Activated CD4-positive, alpha-beta memory T cell treated with anti-CD3 and anti-CD28 coated beads for 36 hours (primary cell): Measurements from ENCODE around the gene PSORS1C2. TPM values are rescaled to one million over a fixed set of nuclear protein-coding genes. Genes with fewer than 3 reads are reported as not detected.
"Not testable (repeated sequence)": the region's sequence is repeated elsewhere in the genome, so short reads cannot be mapped to it uniquely, and the experiment has no call there.

ENCODE experiments used
- CTCF ChIA-PET: fragments of 350-600 bp; sonication (Branson Sonifier 250); formaldehyde crosslinking; loops from one replicate; lab custom pipeline; 2021; ENCODE audit warnings: antibody characterized with exemption, inconsistent platforms; lab: Charles Lee
- POLR2A ChIA-PET: fragments of 350-600 bp; sonication (Branson Sonifier 250); formaldehyde crosslinking; loops from one replicate; lab custom pipeline; 2021; ENCODE audit warnings: antibody characterized with exemption; lab: Charles Lee
- DNase-seq: peaks from one replicate; pipeline ENCODE4 v3.0.0-alpha.2; 2020
- H3K27ac Mint-ChIP-seq: one replicate; pipeline ENCODE4 v1.8.0; 2021; ENCODE audit warnings: mixed read lengths
- H3K27me3 Mint-ChIP-seq: one replicate; pipeline ENCODE4 v1.8.0; 2021; ENCODE audit warnings: mixed read lengths
- H3K36me3 Mint-ChIP-seq: one replicate; pipeline ENCODE4 v1.8.0; 2021; ENCODE audit warnings: mixed read lengths
- H3K4me1 Mint-ChIP-seq: one replicate; pipeline ENCODE4 v1.8.0; 2021; ENCODE audit warnings: low read depth, mixed read lengths
- H3K4me3 Mint-ChIP-seq: one replicate; pipeline ENCODE4 v1.8.0; 2021; ENCODE audit warnings: mild to moderate bottlenecking, mixed read lengths
- H3K9me3 Mint-ChIP-seq: one replicate; pipeline ENCODE4 v1.8.0; 2021; ENCODE audit warnings: mixed read lengths
- intact Hi-C: fragments of 100-400 bp; cut with micrococcal nuclease; formaldehyde crosslinking; loops from one replicate; pipeline ENCODE4 v1.15.1; 2023
- total RNA-seq, 2 experiments: library from RNA; stranded (reverse); gene quantifications; one replicate each; pipeline ENCODE4 v1.2.3, GENCODE V29; 2021

Gene PSORS1C2
- total RNA-seq, 2 experiments from 2014 or later, result not detected

GRCh38 chr6:31164475-31165063 lies 25.7 kb upstream of the PSORS1C2 start:
- intact Hi-C loops, H3K9me3 Mint-ChIP-seq, DNase-seq, H3K27me3 Mint-ChIP-seq, H3K4me3 Mint-ChIP-seq, H3K27ac Mint-ChIP-seq: not testable (repeated sequence)
- CTCF ChIA-PET, result interaction anchor here (0.5 to 1.9 kb wide), 2 partner anchors 19 to 68 kb away, joined by 3 to 5 read pairs; no protein-coding TSS in a partner anchor
- Mint-ChIP-seq H3K36me3 (peaks cover 32% of the 10 kb centered on the region), H3K4me1 (peaks cover 44% of the 10 kb centered on the region)
- POLR2A ChIA-PET, result interaction anchor here (0.8 to 1.1 kb wide), 2 partner anchors 11 to 34 kb away, joined by 3 to 5 read pairs; no protein-coding TSS in a partner anchor

DNA sequence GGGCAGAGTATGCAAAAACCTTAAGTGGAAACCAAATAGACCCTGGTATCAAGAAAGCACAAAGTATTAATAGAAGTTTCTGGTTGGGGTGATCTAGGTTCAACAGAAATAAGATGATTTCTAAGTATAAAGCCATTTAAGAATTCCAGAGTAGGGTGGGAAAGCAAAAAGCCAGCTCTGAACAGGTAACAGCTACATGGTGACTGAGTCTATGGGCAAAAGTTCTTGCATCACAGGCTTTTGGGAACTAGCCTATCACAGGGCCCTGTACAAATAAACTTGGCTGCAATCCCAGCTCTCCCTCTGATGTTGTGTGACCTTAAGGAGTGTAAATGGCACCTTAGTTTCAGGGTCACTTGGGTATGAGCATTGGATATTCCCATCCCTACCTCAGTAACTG lies 25.1 kb upstream of the PSORS1C2 start:
- no peak for DNase-seq
- no peaks in the 10 kb centered on the region for H3K27me3 Mint-ChIP-seq
- H3K4me1 Mint-ChIP-seq, result peaks cover 44% of the 10 kb centered on the region
- peaks cover 38% of the 10 kb centered on the region for H3K36me3 Mint-ChIP-seq
- POLR2A ChIA-PET, result no interaction called here
- no peak overlapping the region for H3K4me3 Mint-ChIP-seq
- no peaks in the 10 kb centered on the region for H3K9me3 Mint-ChIP-seq
- CTCF ChIA-PET, result interaction anchor here (0.5 to 1.9 kb wide), 2 partner anchors 19 to 69 kb away, joined by 3 to 5 read pairs; no protein-coding TSS in a partner anchor
- intact Hi-C loops, result no loop called here
- H3K27ac Mint-ChIP-seq, result no peak overlapping the region

GRCh38 chr6:31162463-31163165 lies 23.7 kb upstream of the PSORS1C2 start:
- ChIA-PET CTCF (interaction anchor here (0.6 to 1.1 kb wide), 2 partner anchors 30 to 212 kb away, joined by 3 read pairs; no protein-coding TSS in a partner anchor), POLR2A (no interaction called here)
- DNase-seq, result no peak
- H3K4me3 Mint-ChIP-seq, result no peak overlapping the region
- H3K4me1 Mint-ChIP-seq, result peaks cover 46% of the 10 kb centered on the region
- no peaks in the 10 kb centered on the region for H3K9me3 Mint-ChIP-seq
- H3K27me3 Mint-ChIP-seq, result peaks cover 2% of the 10 kb centered on the region
- intact Hi-C loops, result no loop called here
- peaks cover 45% of the 10 kb centered on the region for H3K36me3 Mint-ChIP-seq
- H3K27ac Mint-ChIP-seq, result no peak overlapping the region

DNA sequence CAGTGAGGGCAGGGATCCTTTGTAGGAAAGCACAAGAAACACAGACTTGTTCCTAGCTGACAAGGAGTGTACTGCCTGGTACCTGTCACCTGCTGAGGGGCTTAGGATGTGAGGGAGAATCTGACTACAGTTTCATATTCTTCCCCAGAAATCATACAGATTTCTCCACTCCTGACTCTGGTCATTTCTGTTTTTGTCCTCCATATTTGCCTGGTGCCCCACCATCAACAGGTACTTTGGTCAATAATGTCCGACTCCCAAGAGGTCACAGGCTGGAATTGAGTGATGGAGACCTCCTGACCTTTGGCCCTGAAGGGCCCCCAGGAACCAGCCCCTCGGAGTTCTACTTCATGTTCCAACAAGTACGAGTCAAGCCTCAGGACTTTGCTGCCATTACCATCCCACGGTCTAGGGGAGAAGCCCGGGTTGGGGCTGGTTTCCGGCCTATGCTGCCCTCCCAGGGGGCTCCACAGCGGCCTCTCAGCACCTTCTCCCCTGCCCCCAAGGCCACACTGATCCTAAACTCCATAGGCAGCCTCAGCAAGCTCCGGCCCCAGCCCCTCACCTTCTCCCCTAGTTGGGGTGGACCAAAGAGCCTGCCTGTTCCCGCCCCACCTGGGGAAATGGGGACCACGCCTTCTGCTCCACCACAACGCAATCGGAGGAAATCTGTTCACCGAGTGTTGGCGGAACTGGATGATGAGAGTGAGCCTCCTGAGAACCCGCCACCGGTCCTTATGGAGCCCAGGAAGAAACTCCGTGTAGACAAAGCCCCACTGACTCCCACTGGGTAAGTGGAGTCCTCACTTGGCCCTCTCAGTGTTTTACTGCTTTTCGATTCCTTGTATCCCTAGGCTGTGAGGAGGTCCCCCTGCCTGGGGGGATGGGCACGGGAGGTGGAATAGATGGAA lies 22.6 kb upstream of the PSORS1C2 start:
- Mint-ChIP-seq H3K27ac (no peak overlapping the region), H3K36me3 (peaks cover 46% of the 10 kb centered on the region), H3K4me3 (no peak overlapping the region), H3K9me3 (no peaks in the 10 kb centered on the region), H3K4me1 (peaks cover 50% of the 10 kb centered on the region), H3K27me3 (peaks cover 2% of the 10 kb centered on the region)
- ChIA-PET POLR2A (no interaction called here), CTCF (interaction anchor here (0.7 kb wide), 1 partner anchor 81 kb away, joined by 3 read pairs; no protein-coding TSS in a partner anchor)
- no peak for DNase-seq
- intact Hi-C loops, result no loop called here

DNA sequence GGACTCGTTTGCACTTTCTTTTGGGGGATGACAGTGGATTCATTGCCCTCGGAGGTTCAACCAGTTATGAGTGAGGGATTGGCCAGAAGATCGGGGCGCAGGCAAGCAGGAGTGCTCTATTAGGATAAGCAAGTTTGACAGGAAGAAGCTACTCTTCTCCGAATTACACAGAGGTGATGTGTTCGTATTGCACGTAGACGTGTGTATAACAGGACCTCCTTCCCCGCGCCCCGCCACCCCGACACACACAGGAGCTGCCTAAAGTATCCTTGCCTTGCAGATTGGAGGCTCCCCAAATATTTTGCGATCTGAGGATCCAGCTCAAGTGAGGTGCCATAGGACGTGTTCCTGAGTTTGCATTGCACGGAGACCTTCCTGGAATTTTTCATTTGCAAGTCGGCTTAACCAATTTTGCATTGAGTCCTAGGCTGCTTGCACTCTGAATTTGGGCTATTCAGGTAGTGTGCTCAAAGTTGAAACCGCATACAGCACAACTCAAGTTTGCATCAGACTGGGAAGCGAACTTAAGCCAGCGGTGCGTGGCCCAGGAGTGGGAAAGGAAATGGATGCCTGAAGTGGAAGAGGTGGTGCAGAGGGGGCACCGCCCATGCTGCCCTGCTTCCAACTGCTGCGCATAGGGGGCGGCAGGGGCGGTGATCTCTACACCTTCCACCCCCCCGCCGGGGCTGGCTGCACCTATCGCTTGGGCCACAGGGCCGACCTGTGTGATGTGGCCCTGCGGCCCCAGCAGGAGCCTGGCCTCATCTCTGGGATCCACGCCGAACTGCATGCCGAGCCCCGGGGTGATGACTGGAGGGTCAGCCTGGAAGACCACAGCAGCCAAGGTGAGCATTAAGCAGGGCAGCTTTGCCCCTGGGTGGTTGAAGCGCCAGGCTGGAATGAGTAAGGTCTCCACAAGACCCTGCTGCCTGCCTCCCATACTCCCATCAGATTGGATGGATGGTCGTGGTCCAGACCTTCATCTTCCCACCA lies 20.3 kb upstream of the PSORS1C2 start:
- H3K4me1 Mint-ChIP-seq, result peaks cover 37% of the 10 kb centered on the region
- H3K27me3 Mint-ChIP-seq, result peaks cover 2% of the 10 kb centered on the region
- CTCF ChIA-PET, result interaction anchor here (0.9 to 1.7 kb wide), 8 partner anchors 9 to 207 kb away, joined by 3 to 10 read pairs (median 6); no protein-coding TSS in a partner anchor
- intact Hi-C loops, result loop anchor here (1.0 to 2.0 kb wide), 3 partner anchors 22 to 113 kb away; partner anchors contain the start of gene HLA-C
- peaks cover 62% of the 10 kb centered on the region for H3K36me3 Mint-ChIP-seq
- POLR2A ChIA-PET, result interaction anchor here (0.9 to 1.6 kb wide), 4 partner anchors 11 to 245 kb away, joined by 3 to 5 read pairs (median 4); partner anchors contain the start of genes PSORS1C2 and VARS2
- peak overlapping the region; percentile 92 for H3K4me3 Mint-ChIP-seq
- peak overlapping the region; percentile 73 for H3K27ac Mint-ChIP-seq
- DNase-seq, result peak; percentile 49
- no peaks in the 10 kb centered on the region for H3K9me3 Mint-ChIP-seq

DNA sequence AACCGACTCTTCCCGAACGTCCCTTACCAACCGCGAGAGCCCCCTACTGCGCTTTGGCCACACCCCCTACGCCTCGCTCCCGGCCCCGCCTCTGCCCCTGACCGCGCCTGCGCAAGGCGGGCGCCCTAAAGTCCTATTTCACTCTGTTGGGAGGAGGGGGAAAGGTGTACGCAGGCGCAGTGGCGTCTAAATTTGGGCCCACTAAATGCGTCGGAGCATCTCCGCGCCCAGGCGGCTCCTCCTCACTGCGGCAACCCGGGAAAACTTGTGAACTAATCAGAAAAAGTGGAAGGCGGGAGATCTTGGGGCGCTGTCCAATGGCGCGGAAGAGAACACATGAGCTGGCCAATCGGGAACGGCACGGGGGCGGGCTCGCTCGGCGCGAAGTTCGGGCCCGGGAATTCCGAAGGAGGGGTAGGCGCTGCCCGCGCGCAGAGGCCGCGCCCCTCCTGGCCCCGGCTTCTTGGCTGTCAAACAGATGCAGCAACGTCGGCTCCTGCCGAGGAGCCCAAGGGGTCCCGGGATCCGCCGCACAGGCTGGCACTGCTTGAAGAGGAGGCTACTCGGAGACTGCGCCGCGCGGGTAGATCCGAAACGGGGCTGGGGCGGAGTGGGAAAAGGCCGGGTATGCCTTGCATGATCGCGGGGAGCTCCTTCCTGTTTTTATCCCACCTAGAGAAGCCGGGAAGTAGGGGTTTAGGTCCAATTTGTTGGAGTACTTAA lies 19.4 kb upstream of the PSORS1C2 start, which contains the start of gene TCF19:
Gene TCF19, plus strand, starts transcription at position 450 of the 723 bp plus-strand sequence. CDS start 881 bp downstream, outside the sequence.
- H3K27ac Mint-ChIP-seq, result peak within 1 kb of the TSS; percentile 73
- peaks cover 59% of the 10 kb centered on the region for H3K36me3 Mint-ChIP-seq
- ChIA-PET POLR2A (interaction anchor here (0.9 to 1.6 kb wide), 4 partner anchors 10 to 244 kb away, joined by 3 to 5 read pairs (median 4); partner anchors contain the start of genes PSORS1C2 and VARS2), CTCF (interaction anchor here (0.5 to 1.7 kb wide), 8 partner anchors 9 to 208 kb away, joined by 3 to 10 read pairs (median 5); partner anchors contain the start of gene PSORS1C2)
- H3K4me3 Mint-ChIP-seq, result peak within 1 kb of the TSS; percentile 92
- DNase-seq, result peak; percentile 100
- peaks cover 2% of the 10 kb centered on the region for H3K27me3 Mint-ChIP-seq
- H3K4me1 Mint-ChIP-seq, result peaks cover 29% of the 10 kb centered on the region
- no peaks in the 10 kb centered on the region for H3K9me3 Mint-ChIP-seq
- intact Hi-C loops, result loop anchor here (1.0 to 2.0 kb wide), 3 partner anchors 22 to 114 kb away; partner anchors contain the start of gene HLA-C

DNA sequence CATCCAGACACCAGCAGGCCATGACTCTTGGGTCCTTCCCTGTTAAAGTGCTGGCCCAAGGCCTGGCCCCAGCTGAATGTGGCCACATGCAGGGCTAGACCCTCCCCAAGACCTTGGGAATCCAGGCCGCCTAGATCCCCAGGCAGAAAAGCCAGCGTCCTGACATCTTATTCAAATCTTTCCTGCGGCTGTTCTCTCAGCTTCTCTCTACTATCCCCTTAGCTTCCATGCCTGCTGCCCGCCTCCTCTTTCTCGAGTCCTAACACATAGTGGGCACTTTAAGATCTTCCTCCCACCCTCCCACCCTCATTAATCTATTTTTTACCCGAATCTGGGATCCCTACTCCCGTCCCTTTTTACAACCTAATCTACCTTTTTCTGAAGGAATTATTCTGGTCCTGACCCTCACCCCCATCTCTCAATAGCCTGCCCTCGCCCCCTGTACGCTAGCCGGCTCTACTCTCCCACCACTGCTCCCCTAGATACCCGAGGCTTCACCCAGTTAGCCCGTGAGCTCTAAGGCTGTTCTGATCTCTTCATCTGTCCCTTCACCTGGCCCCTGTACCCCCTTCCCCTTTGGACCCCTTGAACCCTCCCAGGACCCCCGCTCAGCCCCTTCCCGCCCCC lies 18.8 kb upstream of the PSORS1C2 start, which contains the start of gene CCHCR1:
Gene CCHCR1, minus strand, starts transcription at position 290 of the 627 bp plus-strand sequence. Its CDS starts 202 bp downstream, at position 88.
- no peaks in the 10 kb centered on the region for H3K9me3 Mint-ChIP-seq
- CTCF ChIA-PET, result interaction anchor here (0.5 to 2.4 kb wide), 6 partner anchors 19 to 209 kb away, joined by 3 to 10 read pairs (median 6); partner anchors contain the start of gene PSORS1C2
- no peak for DNase-seq
- peak within 1 kb of the TSS; percentile 73 for H3K27ac Mint-ChIP-seq
- intact Hi-C loops, result loop anchor here (1.0 to 2.0 kb wide), 3 partner anchors 21 to 115 kb away; partner anchors contain the start of gene HLA-C
- peak within 1 kb of the TSS; percentile 92 for H3K4me3 Mint-ChIP-seq
- peaks cover 2% of the 10 kb centered on the region for H3K27me3 Mint-ChIP-seq
- POLR2A ChIA-PET, result interaction anchor here (1.4 to 1.6 kb wide), 2 partner anchors 19 to 196 kb away, joined by 3 to 4 read pairs; partner anchors contain the start of gene PSORS1C2
- H3K36me3 Mint-ChIP-seq, result peaks cover 56% of the 10 kb centered on the region
- H3K4me1 Mint-ChIP-seq, result peaks cover 24% of the 10 kb centered on the region

- ChIA-PET CTCF (interaction anchor here (0.7 to 2.4 kb wide), 3 partner anchors 30 to 73 kb away, joined by 3 to 7 read pairs (median 5); no protein-coding TSS in a partner anchor), POLR2A (no interaction called here)
- H3K27me3 Mint-ChIP-seq, result peaks cover 2% of the 10 kb centered on the region
- H3K27ac Mint-ChIP-seq, result no peak overlapping the region
- no peak for DNase-seq
- H3K9me3 Mint-ChIP-seq, result no peaks in the 10 kb centered on the region
- H3K4me1 Mint-ChIP-seq, result peaks cover 19% of the 10 kb centered on the region
- peaks cover 46% of the 10 kb centered on the region for H3K36me3 Mint-ChIP-seq
- peak overlapping the region; percentile 92 for H3K4me3 Mint-ChIP-seq
- intact Hi-C loops, result no loop called here
Observed at GRCh38 chr6:31156641-31157040, 17.8 kb upstream of the PSORS1C2 start.

DNA sequence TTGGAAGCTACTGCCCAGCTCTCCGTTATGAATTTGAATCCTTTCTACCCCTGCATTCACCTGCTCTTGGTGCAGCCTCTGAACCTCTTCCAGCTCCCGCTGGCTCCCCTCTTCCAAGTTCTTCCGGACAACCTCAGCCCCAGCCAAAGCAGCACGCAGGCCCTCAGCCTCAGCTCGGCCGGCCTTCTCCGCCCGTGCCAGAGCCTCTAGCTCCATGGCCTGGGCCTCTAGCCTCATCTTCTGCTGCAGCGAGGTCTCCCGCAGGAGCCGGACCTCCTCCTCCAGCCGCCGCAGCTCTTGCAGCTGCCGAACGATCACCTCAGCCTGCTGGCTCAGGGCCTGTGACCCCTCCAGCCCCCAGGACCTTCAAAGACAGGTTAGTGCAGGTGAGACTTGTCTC lies 15.6 kb upstream of the PSORS1C2 start:
- POLR2A ChIA-PET, result no interaction called here
- Mint-ChIP-seq H3K36me3 (peaks cover 31% of the 10 kb centered on the region), H3K27ac (no peak overlapping the region), H3K27me3 (peaks cover 2% of the 10 kb centered on the region), H3K9me3 (no peaks in the 10 kb centered on the region), H3K4me3 (no peak overlapping the region), H3K4me1 (peaks cover 5% of the 10 kb centered on the region)
- intact Hi-C loops, result no loop called here
- DNase-seq, result no peak
- CTCF ChIA-PET, result interaction anchor here (0.6 to 2.0 kb wide), 2 partner anchors 12 to 67 kb away, joined by 4 to 5 read pairs; no protein-coding TSS in a partner anchor
